Tibial nerve (tissue), 4 donors: ENCODE data around the gene PPOX. TPM values are rescaled to one million over a fixed set of nuclear protein-coding genes. Genes with fewer than 3 reads are reported as not detected.
A peak's percentile ranks its signal among the peaks of the same experiment; 100 is the strongest.

Source experiments
- DNase-seq, 2 donors: peaks; one replicate each; pipeline ENCODE4 v3.0.0-alpha.2; 2019; ENCODE audit warnings: low spot score in 2 of 2
- H3K27ac ChIP-seq, 4 donors: fragments of 200-600 bp; sonication (generic) in 3 of 4; one replicate each; pipeline ENCODE4 v1.5.1; 2017 to 2019; ENCODE audit warnings: mild to moderate bottlenecking in 1 of 4
- H3K27me3 ChIP-seq, 2 donors: fragments of 200-600 bp; sonication (generic) in 1 of 2; one replicate each; pipeline versions ENCODE4 v1.5.1 to v1.6.0; 2017 to 2019
- H3K36me3 ChIP-seq, 3 donors: fragments of 200-600 bp; sonication (generic); one replicate each; pipeline ENCODE4 v1.5.1; 2018 to 2019
- H3K4me1 ChIP-seq, 4 donors: fragments of 200-600 bp; sonication (generic) in 3 of 4; one replicate each; pipeline ENCODE4 v1.5.1; 2017 to 2019
- H3K4me3 ChIP-seq, 4 donors: fragments of 200-600 bp; sonication (generic) in 3 of 4; one replicate each; pipeline ENCODE4 v1.5.1; 2017 to 2019; ENCODE audit warnings: mild to moderate bottlenecking in 1 of 4, moderate library complexity in 1 of 4
- H3K9me3 ChIP-seq, 4 donors: fragments of 200-600 bp; sonication (generic) in 3 of 4; one replicate each; pipeline ENCODE4 v1.5.1; 2017 to 2019
- EP300 ChIP-seq, 2 donors: sonication (generic); formaldehyde crosslinking; IDR thresholded peaks; one replicate each; pipeline ENCODE4 v1.6.1; 2017; ENCODE audit warnings: antibody characterized with exemption in 2 of 2, mild to moderate bottlenecking in 1 of 2
- POLR2A ChIP-seq, 2 donors: fragments of 450-650 bp; IDR thresholded peaks; one replicate each; pipeline ENCODE4 v1.6.1; 2017; ENCODE audit warnings: antibody characterized with exemption in 2 of 2, mild to moderate bottlenecking in 2 of 2, moderate library complexity in 2 of 2
- WGBS, 2 donors: methylation state at CpG; one replicate each; pipeline ENCODE4 v1.1.5; 2018; 5-methylcytosine and 5-hydroxymethylcytosine counted together
- total RNA-seq, 4 donors: library from RNA; depleted of rRNA; stranded (reverse); fragments of >200 nt; gene quantifications; one replicate each; pipeline ENCODE4 v1.1.0, GENCODE V29; 2016
- TF ChIP-seq, protein P1 (sequence below), 5 experiments: fragments of 200-600 bp in 3 of 5; fragments of 450-650 bp in 2 of 5; sonication (generic) in 3 of 5; IDR thresholded peaks; one replicate each; pipeline ENCODE4 v1.5.1; 2016 to 2019; ENCODE audit warnings: antibody characterized with exemption in 5 of 5, mild to moderate bottlenecking in 3 of 5, moderate library complexity in 2 of 5

The PPOX gene
- total RNA-seq, 4 donors from 2014 or later: 25.6 to 39.3 (median 26.5) TPM

DNA sequence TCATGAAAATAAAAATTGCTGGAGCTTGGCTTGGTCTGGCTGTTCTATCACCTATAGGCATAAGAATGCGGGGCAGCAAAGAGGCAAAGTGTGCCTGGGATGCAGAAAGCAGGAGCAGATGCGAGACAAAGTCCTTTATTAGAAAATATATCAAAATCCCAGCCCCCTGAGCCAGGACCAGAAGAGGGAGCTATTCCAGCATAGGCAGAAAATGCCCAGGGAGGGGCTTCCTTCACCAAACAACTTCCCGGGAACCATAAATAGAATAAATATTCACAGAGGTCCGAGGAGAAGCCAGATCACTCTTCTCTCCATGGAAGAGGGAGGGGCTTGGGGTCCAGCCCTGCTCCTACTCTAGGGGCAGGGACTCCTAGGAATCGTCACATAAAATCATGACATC lies 5.0 kb downstream of the PPOX start:
- 57 to 60% methylated on average over 5 of the region's 5 CpGs for WGBS, 2 donors
- no peak for DNase-seq
- peaks cover 0 to 52% (median 17%) of the 10 kb centered on the region in 4 donors for H3K4me1 ChIP-seq
- TF ChIP-seq, protein P1, sequence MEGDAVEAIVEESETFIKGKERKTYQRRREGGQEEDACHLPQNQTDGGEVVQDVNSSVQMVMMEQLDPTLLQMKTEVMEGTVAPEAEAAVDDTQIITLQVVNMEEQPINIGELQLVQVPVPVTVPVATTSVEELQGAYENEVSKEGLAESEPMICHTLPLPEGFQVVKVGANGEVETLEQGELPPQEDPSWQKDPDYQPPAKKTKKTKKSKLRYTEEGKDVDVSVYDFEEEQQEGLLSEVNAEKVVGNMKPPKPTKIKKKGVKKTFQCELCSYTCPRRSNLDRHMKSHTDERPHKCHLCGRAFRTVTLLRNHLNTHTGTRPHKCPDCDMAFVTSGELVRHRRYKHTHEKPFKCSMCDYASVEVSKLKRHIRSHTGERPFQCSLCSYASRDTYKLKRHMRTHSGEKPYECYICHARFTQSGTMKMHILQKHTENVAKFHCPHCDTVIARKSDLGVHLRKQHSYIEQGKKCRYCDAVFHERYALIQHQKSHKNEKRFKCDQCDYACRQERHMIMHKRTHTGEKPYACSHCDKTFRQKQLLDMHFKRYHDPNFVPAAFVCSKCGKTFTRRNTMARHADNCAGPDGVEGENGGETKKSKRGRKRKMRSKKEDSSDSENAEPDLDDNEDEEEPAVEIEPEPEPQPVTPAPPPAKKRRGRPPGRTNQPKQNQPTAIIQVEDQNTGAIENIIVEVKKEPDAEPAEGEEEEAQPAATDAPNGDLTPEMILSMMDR (IDR thresholded peaks at IDR 0.05): no peak
- TF ChIP-seq EP300 (IDR thresholded peaks at IDR 0.05): no peak
- TF ChIP-seq POLR2A (IDR thresholded peaks at IDR 0.05): no peak
- H3K4me3 ChIP-seq: no peak overlapping the region
- no peaks in the 10 kb centered on the region for H3K27me3 ChIP-seq
- H3K36me3 ChIP-seq: peaks cover 0 to 77% (median 19%) of the 10 kb centered on the region in 3 donors
- peak overlapping the region in 1 of 4 donors; percentile 52 for H3K27ac ChIP-seq
- H3K9me3 ChIP-seq: no peaks in the 10 kb centered on the region

DNA sequence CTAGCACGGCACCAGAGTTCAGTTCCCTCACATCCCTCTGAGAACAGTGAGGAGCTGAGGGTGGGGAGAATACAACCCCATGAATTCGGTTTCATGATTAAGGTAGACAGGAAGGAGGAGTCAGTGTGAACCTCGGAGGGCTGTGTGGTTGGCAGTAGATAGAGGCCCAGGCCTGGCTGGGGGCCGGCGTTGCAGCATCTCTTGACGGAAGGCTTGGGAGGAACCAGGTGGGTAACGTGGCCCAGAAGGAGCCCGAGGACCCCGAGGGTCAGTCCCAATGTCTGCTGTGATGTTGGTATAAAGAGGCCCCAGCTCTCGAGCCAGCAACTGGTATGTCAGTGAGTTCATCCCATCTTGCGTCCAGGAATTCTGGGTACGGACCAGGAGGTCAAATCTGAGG lies 5.5 kb downstream of the PPOX start:
- no peak overlapping the region for H3K4me3 ChIP-seq
- no peak for TF ChIP-seq POLR2A (IDR thresholded peaks at IDR 0.05)
- TF ChIP-seq EP300 (IDR thresholded peaks at IDR 0.05): no peak
- TF ChIP-seq, protein P1 (IDR thresholded peaks at IDR 0.05): no peak
- H3K9me3 ChIP-seq: no peaks in the 10 kb centered on the region
- H3K4me1 ChIP-seq: peaks cover 0 to 56% (median 21%) of the 10 kb centered on the region in 4 donors
- no peaks in the 10 kb centered on the region for H3K27me3 ChIP-seq
- peaks cover 0 to 77% (median 19%) of the 10 kb centered on the region in 3 donors for H3K36me3 ChIP-seq
- peak overlapping the region in 2 of 4 donors; percentile 52 to 64 for H3K27ac ChIP-seq
- no peak for DNase-seq
- WGBS, 2 donors: 74 to 75% methylated on average over 12 of the region's 12 CpGs

DNA sequence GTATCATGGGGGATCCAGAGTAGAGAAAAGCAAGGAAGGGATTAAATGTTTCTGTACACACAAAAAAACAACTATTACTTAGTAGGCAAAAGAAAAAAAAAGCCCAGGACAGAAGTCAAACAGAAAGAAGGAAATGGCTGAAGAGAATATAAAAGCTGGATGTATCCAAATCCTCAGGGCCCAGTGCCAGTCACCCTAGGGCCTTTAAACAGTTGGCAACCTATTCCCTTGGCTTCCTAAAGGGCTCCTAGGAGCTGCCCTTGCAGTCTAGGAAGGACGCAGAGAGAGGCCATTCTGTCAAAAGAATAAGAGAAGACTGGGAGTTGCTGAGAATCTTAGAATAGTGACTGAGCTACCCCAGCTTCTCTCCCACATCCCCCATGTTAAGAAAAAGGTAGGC lies 6.1 kb downstream of the PPOX start:
- WGBS, 2 donors: 45 to 57% methylated on average over 1 of the region's 1 CpG
- no peak for DNase-seq
- H3K4me1 ChIP-seq: peaks cover 0 to 51% (median 16%) of the 10 kb centered on the region in 4 donors
- H3K36me3 ChIP-seq: peaks cover 0 to 77% (median 19%) of the 10 kb centered on the region in 3 donors
- no peak overlapping the region for H3K4me3 ChIP-seq
- no peaks in the 10 kb centered on the region for H3K27me3 ChIP-seq
- TF ChIP-seq, protein P1 (IDR thresholded peaks at IDR 0.05): no peak
- TF ChIP-seq EP300 (IDR thresholded peaks at IDR 0.05) (no peak), POLR2A (IDR thresholded peaks at IDR 0.05) (no peak)
- peak overlapping the region in 2 of 4 donors; percentile 52 to 64 for H3K27ac ChIP-seq
- no peaks in the 10 kb centered on the region for H3K9me3 ChIP-seq

DNA sequence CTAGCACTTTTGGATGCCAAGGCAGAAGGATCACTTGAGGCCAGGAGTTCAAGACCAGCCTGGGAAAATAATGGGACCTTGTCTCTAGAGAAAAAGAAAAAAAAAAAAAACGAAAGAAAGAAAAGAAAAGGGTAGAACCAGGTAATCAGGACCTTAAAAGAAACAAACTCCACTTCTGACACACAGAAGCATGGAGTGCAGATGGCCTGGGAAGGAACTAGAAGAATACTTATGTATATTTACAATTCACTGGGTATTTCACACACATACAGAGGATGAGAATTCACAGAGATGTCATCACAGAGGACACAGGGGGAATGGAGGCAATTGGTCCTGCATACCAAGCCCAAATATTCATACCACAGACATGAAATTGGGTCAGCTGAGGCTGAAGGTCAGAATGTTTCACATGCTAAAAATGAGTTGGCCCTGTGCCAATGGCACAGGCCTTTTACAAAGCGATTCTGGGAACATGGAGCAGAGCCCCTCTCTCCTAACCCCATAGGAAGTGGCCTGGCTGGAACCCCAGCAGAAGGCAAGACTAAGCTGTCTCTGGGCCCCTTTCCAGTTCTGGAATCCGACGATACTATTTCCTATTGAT lies 6.7 kb downstream of the PPOX start:
- Histone ChIP-seq H3K9me3 (no peaks in the 10 kb centered on the region), H3K36me3 (peaks cover 0 to 77% (median 19%) of the 10 kb centered on the region in 3 donors), H3K4me3 (no peak overlapping the region), H3K27me3 (no peaks in the 10 kb centered on the region), H3K27ac (peak overlapping the region in 2 of 4 donors; percentile 52 to 64), H3K4me1 (peaks cover 0 to 49% (median 16%) of the 10 kb centered on the region in 4 donors)
- peak in 1 of 2 donors; percentile 61 for DNase-seq
- peak in 1 of 2 donors; percentile 67 for TF ChIP-seq EP300 (IDR thresholded peaks at IDR 0.05)
- no peak for TF ChIP-seq POLR2A (IDR thresholded peaks at IDR 0.05)
- WGBS, 2 donors: 15 to 21% methylated on average over 4 of the region's 4 CpGs

DNA sequence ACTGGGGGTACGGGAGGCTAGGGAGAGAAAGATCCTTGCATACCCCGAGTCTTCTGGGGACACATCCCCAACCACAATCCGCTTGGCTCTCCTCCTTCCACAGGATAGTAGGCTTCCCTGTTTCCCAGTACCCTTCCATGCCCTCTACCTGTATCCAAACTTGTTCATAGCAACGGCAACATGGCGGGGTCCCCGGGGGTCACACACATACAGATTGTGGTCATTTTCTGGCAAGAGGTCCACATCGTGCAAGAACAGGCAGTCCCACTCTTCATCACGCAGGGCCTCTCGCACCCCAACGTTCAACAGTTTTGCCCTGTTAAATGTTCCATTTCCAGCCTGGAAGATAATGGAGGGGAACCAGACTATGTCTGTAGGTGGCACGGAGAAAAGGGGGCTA lies 7.5 kb downstream of the PPOX start:
- WGBS, 2 donors: 89 to 93% methylated on average over 11 of the region's 11 CpGs
- no peak for DNase-seq
- Histone ChIP-seq H3K9me3 (no peaks in the 10 kb centered on the region), H3K4me3 (no peak overlapping the region), H3K27me3 (no peaks in the 10 kb centered on the region), H3K36me3 (peaks cover 0 to 73% (median 19%) of the 10 kb centered on the region in 3 donors), H3K27ac (peak overlapping the region in 2 of 4 donors; percentile 52 to 57), H3K4me1 (peaks cover 0 to 45% (median 16%) of the 10 kb centered on the region in 4 donors)
- TF ChIP-seq, protein P1 (IDR thresholded peaks at IDR 0.05): no peak
- no peak for TF ChIP-seq EP300 (IDR thresholded peaks at IDR 0.05)
- no peak for TF ChIP-seq POLR2A (IDR thresholded peaks at IDR 0.05)
